ENCODE data around the gene CRYBG2. TPM values are rescaled to one million over a fixed set of nuclear protein-coding genes. Genes with fewer than 3 reads are reported as not detected.

CRYBG2 gene
- total RNA-seq, 2 donors from 2014 or later, result 9.0 to 15.1 TPM

DNA sequence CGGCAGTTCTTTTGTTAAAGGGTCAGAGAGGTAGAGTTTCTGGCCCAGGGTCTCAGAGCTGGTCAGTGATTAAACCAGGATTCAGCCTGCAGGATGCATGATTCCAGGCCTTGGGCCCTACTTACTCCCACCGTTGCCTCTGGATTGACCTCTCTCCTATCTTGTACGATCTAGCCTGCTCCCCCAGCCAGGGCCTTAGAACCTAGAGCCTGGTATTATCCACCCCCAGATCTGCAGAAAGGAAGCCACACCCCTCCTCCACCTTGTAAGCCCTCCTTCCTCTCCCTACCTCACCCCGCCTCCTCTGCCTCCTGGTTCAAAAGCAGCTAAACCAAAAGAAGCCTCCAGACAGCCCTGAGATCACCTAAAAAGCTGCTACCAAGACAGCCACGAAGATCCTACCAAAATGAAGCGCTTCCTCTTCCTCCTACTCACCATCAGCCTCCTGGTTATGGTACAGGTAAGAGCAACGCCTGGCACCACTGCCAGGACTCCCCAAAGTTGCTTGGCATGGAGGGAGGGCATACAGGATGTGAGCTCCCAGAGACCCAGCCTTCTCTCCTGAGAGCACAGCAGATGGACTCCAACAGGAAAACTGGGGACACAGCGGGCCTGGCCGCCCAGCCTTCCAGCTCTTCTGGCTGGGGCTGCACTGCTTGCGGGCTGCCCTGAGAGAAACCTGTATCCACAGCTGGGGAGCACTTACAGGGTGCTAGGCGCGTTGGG lies 36.2 kb downstream of the CRYBG2 start, which contains the start of gene CD52:
TSS of gene CD52 (plus strand) at position 347 of the 726 bp plus-strand sequence. CDS start at position 407, 60 bp downstream.
- Histone ChIP-seq H3K9me3 (ENCODE audit: control insufficient read depth, low read length) (no peaks in the 10 kb centered on the region), H3K27ac (ENCODE audit: low read depth, low read length) (no peak within 1 kb of the TSS), H3K4me3 (ENCODE audit: low read length) (no peak within 1 kb of the TSS), H3K27me3 (ENCODE audit: control insufficient read depth, insufficient read depth, low read length, poor library complexity, severe bottlenecking) (no peaks in the 10 kb centered on the region), H3K9ac (ENCODE audit: extremely low read depth, low read length, poor library complexity, severe bottlenecking) (no peak within 1 kb of the TSS), H3K36me3 (ENCODE audit: control insufficient read depth, insufficient read depth, low read length) (no peaks in the 10 kb centered on the region), H3K4me1 (ENCODE audit: control insufficient read depth, insufficient read depth, low read length) (no peaks in the 10 kb centered on the region)
- Mint-ChIP-seq H3K27me3 (ENCODE audit: insufficient read depth) (peaks cover 4% of the 10 kb centered on the region), H3K9me3 (no peaks in the 10 kb centered on the region), H3K4me3 (peak within 1 kb of the TSS; percentile 4), H3K27ac (peak within 1 kb of the TSS; percentile 59), H3K4me1 (peaks cover 26% of the 10 kb centered on the region), H3K36me3 (ENCODE audit: low read depth) (peaks cover 5% of the 10 kb centered on the region)
- TF ChIP-seq, protein P1, sequence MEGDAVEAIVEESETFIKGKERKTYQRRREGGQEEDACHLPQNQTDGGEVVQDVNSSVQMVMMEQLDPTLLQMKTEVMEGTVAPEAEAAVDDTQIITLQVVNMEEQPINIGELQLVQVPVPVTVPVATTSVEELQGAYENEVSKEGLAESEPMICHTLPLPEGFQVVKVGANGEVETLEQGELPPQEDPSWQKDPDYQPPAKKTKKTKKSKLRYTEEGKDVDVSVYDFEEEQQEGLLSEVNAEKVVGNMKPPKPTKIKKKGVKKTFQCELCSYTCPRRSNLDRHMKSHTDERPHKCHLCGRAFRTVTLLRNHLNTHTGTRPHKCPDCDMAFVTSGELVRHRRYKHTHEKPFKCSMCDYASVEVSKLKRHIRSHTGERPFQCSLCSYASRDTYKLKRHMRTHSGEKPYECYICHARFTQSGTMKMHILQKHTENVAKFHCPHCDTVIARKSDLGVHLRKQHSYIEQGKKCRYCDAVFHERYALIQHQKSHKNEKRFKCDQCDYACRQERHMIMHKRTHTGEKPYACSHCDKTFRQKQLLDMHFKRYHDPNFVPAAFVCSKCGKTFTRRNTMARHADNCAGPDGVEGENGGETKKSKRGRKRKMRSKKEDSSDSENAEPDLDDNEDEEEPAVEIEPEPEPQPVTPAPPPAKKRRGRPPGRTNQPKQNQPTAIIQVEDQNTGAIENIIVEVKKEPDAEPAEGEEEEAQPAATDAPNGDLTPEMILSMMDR (conservative IDR thresholded peaks at IDR 0.05), result no peak
- peak; percentile 82 for DNase-seq
- WGBS, 2 experiments (ENCODE audit: insufficient coverage in 1 of 2, insufficient read length in 1 of 2), result 71 to 77% methylated on average over 9 to 12 of the region's 12 CpGs

DNA sequence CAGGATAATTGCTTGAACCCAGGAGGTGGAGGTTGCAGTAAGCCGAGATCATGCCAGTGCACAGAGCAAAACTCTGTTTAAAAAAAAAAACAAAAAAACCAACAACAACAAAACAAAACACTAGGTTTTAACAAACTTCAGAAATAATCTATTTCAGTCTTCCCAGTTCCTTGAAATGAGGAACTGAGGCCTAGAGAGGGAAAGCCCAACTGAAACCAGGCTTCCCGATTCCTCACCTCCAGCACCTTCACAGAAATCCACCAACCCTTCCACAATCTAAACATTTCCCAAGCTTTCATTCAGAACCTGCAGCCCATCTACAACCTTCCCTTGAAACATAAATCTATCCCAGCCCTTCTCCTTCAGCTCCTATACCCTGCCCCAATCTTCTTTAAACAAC lies 36.8 kb downstream of the CRYBG2 start:
- no peak overlapping the region for H3K27ac ChIP-seq (ENCODE audit: low read depth, low read length)
- no peaks in the 10 kb centered on the region for H3K4me1 ChIP-seq (ENCODE audit: control insufficient read depth, insufficient read depth, low read length)
- H3K36me3 ChIP-seq (ENCODE audit: control insufficient read depth, insufficient read depth, low read length), result no peaks in the 10 kb centered on the region
- H3K4me3 ChIP-seq (ENCODE audit: low read length), result no peak overlapping the region
- peaks cover 4% of the 10 kb centered on the region for H3K27me3 Mint-ChIP-seq (ENCODE audit: insufficient read depth)
- peak overlapping the region; percentile 59 for H3K27ac Mint-ChIP-seq
- H3K9ac ChIP-seq (ENCODE audit: extremely low read depth, low read length, poor library complexity, severe bottlenecking), result no peak overlapping the region
- H3K4me1 Mint-ChIP-seq, result peaks cover 23% of the 10 kb centered on the region
- TF ChIP-seq, protein P1 (conservative IDR thresholded peaks at IDR 0.05), result no peak
- WGBS, 2 experiments (ENCODE audit: insufficient coverage in 1 of 2, insufficient read length in 1 of 2), result 90% methylated on average over 2 of the region's 2 CpGs; no CpG with 5 or more reads in 1 of the 2 experiments
- H3K27me3 ChIP-seq (ENCODE audit: control insufficient read depth, insufficient read depth, low read length, poor library complexity, severe bottlenecking), result no peaks in the 10 kb centered on the region
- no peaks in the 10 kb centered on the region for H3K9me3 Mint-ChIP-seq
- DNase-seq, result no peak
- H3K36me3 Mint-ChIP-seq (ENCODE audit: low read depth), result peaks cover 3% of the 10 kb centered on the region
- no peaks in the 10 kb centered on the region for H3K9me3 ChIP-seq (ENCODE audit: control insufficient read depth, low read length)
- H3K4me3 Mint-ChIP-seq, result peak overlapping the region; percentile 4

DNA sequence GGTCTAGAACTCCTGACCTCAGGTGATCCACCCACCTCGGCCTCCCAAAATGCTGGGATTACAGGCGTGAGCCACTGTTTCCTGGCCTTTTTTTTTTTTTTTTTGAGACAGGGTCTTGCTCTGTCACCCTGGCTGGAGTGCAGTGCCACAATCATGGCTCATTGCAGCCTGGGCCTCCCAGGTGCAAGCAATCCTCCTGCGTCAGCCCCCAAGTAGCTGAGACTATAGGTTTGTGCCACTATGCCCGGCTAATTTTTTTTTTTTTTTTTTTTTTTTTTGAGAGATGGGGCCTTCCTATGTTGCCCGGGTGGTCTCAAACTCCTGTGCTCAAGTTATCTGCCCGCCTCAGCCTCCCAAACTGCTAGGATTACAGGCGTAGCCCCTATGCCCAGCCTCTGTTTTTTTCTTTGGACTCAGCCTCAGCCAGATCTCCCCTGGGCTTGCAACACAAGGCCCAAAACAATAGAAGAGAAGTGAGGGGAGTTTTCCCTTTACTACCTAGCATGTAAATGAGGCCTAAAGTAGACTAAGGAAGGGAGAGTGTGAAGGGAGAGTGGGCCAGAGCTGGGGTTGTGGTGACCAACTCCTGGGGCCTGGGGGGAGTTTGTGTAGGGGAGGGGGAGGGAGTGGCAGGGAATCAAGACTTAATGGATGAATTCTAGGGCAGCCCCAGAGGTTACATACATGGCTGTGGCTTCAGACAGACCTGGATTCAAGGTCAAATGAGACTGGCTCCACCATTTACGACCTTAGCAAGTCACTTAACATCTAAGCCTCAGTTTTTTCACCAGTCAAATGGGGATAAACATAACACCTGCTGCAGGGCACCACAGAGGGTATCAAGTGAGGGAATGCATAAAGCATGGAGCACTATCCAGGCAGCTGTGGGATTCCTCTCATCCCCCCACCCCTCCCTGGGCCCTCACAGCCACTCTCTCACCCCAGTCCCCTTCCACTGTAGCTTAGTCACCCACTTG lies 37.8 kb downstream of the CRYBG2 start:
- H3K27me3 Mint-ChIP-seq (ENCODE audit: insufficient read depth), result peaks cover 8% of the 10 kb centered on the region
- H3K4me1 ChIP-seq (ENCODE audit: control insufficient read depth, insufficient read depth, low read length), result no peaks in the 10 kb centered on the region
- H3K4me3 ChIP-seq (ENCODE audit: low read length), result no peak overlapping the region
- H3K9me3 ChIP-seq (ENCODE audit: control insufficient read depth, low read length), result no peaks in the 10 kb centered on the region
- 80 to 92% methylated on average over 5 to 8 of the region's 8 CpGs for WGBS, 2 experiments (ENCODE audit: insufficient coverage in 1 of 2, insufficient read length in 1 of 2)
- H3K4me1 Mint-ChIP-seq, result peaks cover 15% of the 10 kb centered on the region
- peak overlapping the region; percentile 52 for H3K27ac Mint-ChIP-seq
- TF ChIP-seq, protein P1 (conservative IDR thresholded peaks at IDR 0.05), result no peak
- H3K9me3 Mint-ChIP-seq, result no peaks in the 10 kb centered on the region
- H3K36me3 Mint-ChIP-seq (ENCODE audit: low read depth), result no peaks in the 10 kb centered on the region
- no peak overlapping the region for H3K9ac ChIP-seq (ENCODE audit: extremely low read depth, low read length, poor library complexity, severe bottlenecking)
- H3K27ac ChIP-seq (ENCODE audit: low read depth, low read length), result no peak overlapping the region
- DNase-seq, result no peak
- no peak overlapping the region for H3K4me3 Mint-ChIP-seq
- no peaks in the 10 kb centered on the region for H3K36me3 ChIP-seq (ENCODE audit: control insufficient read depth, insufficient read depth, low read length)
- H3K27me3 ChIP-seq (ENCODE audit: control insufficient read depth, insufficient read depth, low read length, poor library complexity, severe bottlenecking), result no peaks in the 10 kb centered on the region
